ENCODE measurements around the gene ARHGAP5.

GRCh38 chr14:32072676-32073075, 4.4 kb upstream of the ARHGAP5 start:
- no peak for TF ChIP-seq POLR2A (IDR thresholded peaks at IDR 0.05)
- TF ChIP-seq CTCF (IDR thresholded peaks at IDR 0.05): no peak
